Keratinocyte (primary cell): ENCODE data around the gene ZNF710. TPM values are rescaled to one million over a fixed set of nuclear protein-coding genes. Genes with fewer than 3 reads are reported as not detected.

Experiments used
- DNase-seq: peaks from one replicate; pipeline ENCODE4 v3.0.0-alpha.2; 2011; ENCODE audit warnings: low read depth, missing footprints, low spot score
- FAIRE-seq: peaks from 2 replicates; lab custom pipeline; 2011; peaks lifted over from hg19 to GRCh38; lab: Jason Lieb, UNC
- H2AFZ ChIP-seq: 2 replicates; pipeline ENCODE4 v1.6.0; 2012; ENCODE audit warnings: low read length, control low read depth, inconsistent platforms; ENCODE audit not compliant: control insufficient read depth
- H3K27ac ChIP-seq: 2 replicates; pipeline ENCODE4 v1.5.1; 2011; ENCODE audit warnings: low read length; ENCODE audit not compliant: control insufficient read depth, insufficient read depth
- H3K27me3 ChIP-seq: 3 replicates; pipeline ENCODE4 v1.6.0; 2011; ENCODE audit warnings: low read length; ENCODE audit not compliant: control insufficient read depth, insufficient read depth; ENCODE audit errors: extremely low read depth
- H3K36me3 ChIP-seq, 2 experiments: 2 replicates in 1 of 2; 3 replicates in 1 of 2; pipeline ENCODE4 v1.5.1; 2011; ENCODE audit warnings: low read length in 2 of 2, mild to moderate bottlenecking in 1 of 2; ENCODE audit not compliant: control insufficient read depth in 2 of 2, insufficient read depth in 2 of 2; ENCODE audit errors: extremely low read depth in 1 of 2
- H3K4me1 ChIP-seq: 3 replicates; pipeline ENCODE4 v1.5.1; 2011; ENCODE audit warnings: low read length; ENCODE audit not compliant: control insufficient read depth, insufficient read depth; ENCODE audit errors: extremely low read depth
- H3K4me2 ChIP-seq: 3 replicates; pipeline ENCODE4 v1.6.0; 2011; ENCODE audit warnings: low read depth, low read length; ENCODE audit not compliant: control insufficient read depth, insufficient read depth; ENCODE audit errors: extremely low read depth
- H3K4me3 ChIP-seq, 3 experiments: fragments of 200-600 bp in 1 of 3; sonication (generic) in 1 of 3; 2 replicates in 2 of 3; 3 replicates in 1 of 3; pipeline ENCODE4 v1.5.1; 2011 to 2016; ENCODE audit warnings: low read length in 3 of 3, mild to moderate bottlenecking in 3 of 3, control low read depth in 2 of 3, inconsistent platforms in 1 of 3, low read depth in 1 of 3, mixed read lengths in 1 of 3, mixed run types in 1 of 3, moderate library complexity in 1 of 3; ENCODE audit not compliant: control insufficient read depth in 2 of 3, insufficient read depth in 2 of 3; ENCODE audit errors: extremely low read depth in 1 of 3
- H3K79me2 ChIP-seq: 2 replicates; pipeline ENCODE4 v1.6.0; 2012; ENCODE audit warnings: low read length; ENCODE audit not compliant: control insufficient read depth, insufficient read depth
- H3K9ac ChIP-seq: 3 replicates; pipeline ENCODE4 v1.6.0; 2011; ENCODE audit warnings: low read length; ENCODE audit not compliant: control insufficient read depth, insufficient read depth; ENCODE audit errors: extremely low read depth
- H3K9me1 ChIP-seq: 3 replicates; pipeline ENCODE4 v1.6.0; 2011; ENCODE audit warnings: low read length; ENCODE audit not compliant: control insufficient read depth, insufficient read depth; ENCODE audit errors: extremely low read depth
- H3K9me3 ChIP-seq: 2 replicates; pipeline ENCODE4 v1.5.1; 2012; ENCODE audit warnings: low read depth, low read length; ENCODE audit not compliant: control insufficient read depth
- H4K20me1 ChIP-seq: 3 replicates; pipeline ENCODE4 v1.6.0; 2011; ENCODE audit warnings: low read length; ENCODE audit not compliant: control insufficient read depth, insufficient read depth; ENCODE audit errors: extremely low read depth
- CTCF ChIP-seq, 3 experiments: IDR thresholded peaks in 1 of 3; conservative IDR thresholded peaks in 1 of 3; optimal IDR thresholded peaks in 1 of 3; 2 replicates in 2 of 3; 3 replicates in 1 of 3; pipeline versions ENCODE3 to v1.5.1; 2011; ENCODE audit warnings: low read length in 3 of 3, mild to moderate bottlenecking in 3 of 3, moderate library complexity in 2 of 3, control low read depth in 1 of 3, inconsistent platforms in 1 of 3; ENCODE audit not compliant: insufficient read depth in 2 of 3; ENCODE audit errors: extremely low read depth in 1 of 3
- EZH2 ChIP-seq: IDR thresholded peaks from one replicate; pipeline ENCODE4 v1.6.1; 2012; ENCODE audit warnings: inconsistent platforms, mild to moderate bottlenecking, low read length, moderate library complexity
- dilution Hi-C: fragments of 300-500 bp; cut with MboI; formaldehyde crosslinking; loops from one replicate; pipeline ENCODE4 v1.7.0; 2020; ENCODE audit warnings: low sequenced_read_pairs; ENCODE audit not compliant: extremely low pct_ligation_motif_present
- polyA plus RNA-seq, 5 experiments: library from polyadenylated mRNA; depleted of rRNA in 3 of 5; stranded (reverse) in 3 of 5; stranded (forward) in 1 of 5; unstranded in 1 of 5; fragments of >200 nt; gene quantifications; 1 replicate in 1 of 5; 2 replicates in 3 of 5; 3 replicates in 1 of 5; pipeline versions ENCODE4 v1.2.1 to v1.2.3, GENCODE V29; 2011 to 2012; ENCODE audit warnings: missing spikeins in 2 of 5, low read depth in 1 of 5, low replicate concordance in 1 of 5

ZNF710 gene
- polyA plus RNA-seq, 1 donor (not counting 4 experiments of a cell fraction or from before 2014, with no cell fraction given), result 4.5 TPM

- no peak overlapping the region for H3K9ac ChIP-seq
- H4K20me1 ChIP-seq, result no peaks in the 10 kb centered on the region
- FAIRE-seq (no peak), DNase-seq (no peak)
- H3K4me2 ChIP-seq, result no peak overlapping the region
- no peak overlapping the region for H2AFZ ChIP-seq
- TF ChIP-seq CTCF (optimal IDR thresholded peaks at IDR 0.05 in 1 of 3, IDR thresholded peaks at IDR 0.05 in 1 of 3, conservative IDR thresholded peaks at IDR 0.05 in 1 of 3; ENCODE audit: extremely low read depth in 1 of 3, insufficient read depth in 2 of 3, low read length in 3 of 3), result no peak
- no peak for TF ChIP-seq EZH2
- H3K27me3 ChIP-seq, result no peaks in the 10 kb centered on the region
- H3K4me3 ChIP-seq, result no peak overlapping the region
- peaks cover 55% of the 10 kb centered on the region for H3K79me2 ChIP-seq
- H3K36me3 ChIP-seq, result peaks cover 0 to 3% of the 10 kb centered on the region in 2 experiments
- dilution Hi-C loops, result no loop called here
- peaks cover 3% of the 10 kb centered on the region for H3K9me1 ChIP-seq
- H3K4me1 ChIP-seq, result peaks cover 29% of the 10 kb centered on the region
- H3K27ac ChIP-seq, result no peak overlapping the region
- H3K9me3 ChIP-seq, result no peaks in the 10 kb centered on the region
Observed at GRCh38 chr15:90020021-90020735, 19.1 kb downstream of the ZNF710 start.

DNA sequence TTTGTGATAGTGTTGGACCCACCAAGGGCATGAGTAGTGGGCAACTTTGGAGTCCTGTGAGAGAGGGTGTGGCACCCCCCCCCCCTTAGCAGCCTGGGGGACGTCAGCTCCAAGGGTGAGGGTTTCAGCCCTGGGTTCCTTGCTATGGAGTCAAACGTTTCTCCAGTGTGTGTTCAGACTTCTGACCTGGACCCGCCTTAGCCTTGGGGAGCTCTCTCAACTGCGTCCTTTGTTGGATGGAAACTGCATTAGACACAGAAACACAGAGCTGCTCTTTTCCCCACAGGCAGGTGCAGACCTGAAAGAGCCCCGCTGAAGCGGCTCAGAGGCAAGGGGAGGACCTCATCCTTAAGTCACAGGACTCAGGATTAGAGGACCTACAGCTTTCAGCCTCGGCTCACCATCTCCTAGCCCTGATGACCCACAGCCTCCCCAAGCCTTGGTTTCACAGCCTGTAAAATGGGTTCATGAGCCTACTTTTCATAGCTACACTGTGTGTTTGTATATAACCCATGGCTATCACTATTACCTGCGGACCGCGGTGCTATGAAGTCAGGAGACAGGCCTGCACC is 19.9 kb downstream of the ZNF710 start:
- Histone ChIP-seq H3K4me3 (no peak overlapping the region), H2AFZ (no peak overlapping the region), H3K27ac (no peak overlapping the region), H3K9ac (no peak overlapping the region), H3K9me1 (peaks cover 3% of the 10 kb centered on the region), H3K36me3 (peaks cover 0 to 3% of the 10 kb centered on the region in 2 experiments), H4K20me1 (no peaks in the 10 kb centered on the region), H3K4me2 (no peak overlapping the region), H3K9me3 (no peaks in the 10 kb centered on the region), H3K79me2 (peaks cover 55% of the 10 kb centered on the region), H3K27me3 (no peaks in the 10 kb centered on the region), H3K4me1 (peaks cover 23% of the 10 kb centered on the region)
- TF ChIP-seq EZH2 (no peak), CTCF (optimal IDR thresholded peaks at IDR 0.05 in 1 of 3, IDR thresholded peaks at IDR 0.05 in 1 of 3, conservative IDR thresholded peaks at IDR 0.05 in 1 of 3; ENCODE audit: extremely low read depth in 1 of 3, insufficient read depth in 2 of 3, low read length in 3 of 3) (no peak)
- dilution Hi-C loops, result no loop called here
- FAIRE-seq (no peak), DNase-seq (no peak)
